Suprapubic skin (tissue), 3 donors: ENCODE results near the gene DMAC2.

Source experiments
- POLR2A ChIP-seq, 2 donors: fragments of 450-650 bp; IDR thresholded peaks; one replicate each; pipeline ENCODE4 v1.6.1; 2017; ENCODE audit warnings: antibody characterized with exemption in 2 of 2, mild to moderate bottlenecking in 2 of 2, moderate library complexity in 2 of 2
- TF ChIP-seq, protein P1 (sequence below), 2 donors: fragments of 200-600 bp in 1 of 2; fragments of 450-650 bp in 1 of 2; sonication (generic) in 1 of 2; IDR thresholded peaks; one replicate each; pipeline ENCODE4 v1.5.1; 2016 to 2019; ENCODE audit warnings: antibody characterized with exemption in 2 of 2, mild to moderate bottlenecking in 1 of 2, moderate library complexity in 1 of 2

DNA sequence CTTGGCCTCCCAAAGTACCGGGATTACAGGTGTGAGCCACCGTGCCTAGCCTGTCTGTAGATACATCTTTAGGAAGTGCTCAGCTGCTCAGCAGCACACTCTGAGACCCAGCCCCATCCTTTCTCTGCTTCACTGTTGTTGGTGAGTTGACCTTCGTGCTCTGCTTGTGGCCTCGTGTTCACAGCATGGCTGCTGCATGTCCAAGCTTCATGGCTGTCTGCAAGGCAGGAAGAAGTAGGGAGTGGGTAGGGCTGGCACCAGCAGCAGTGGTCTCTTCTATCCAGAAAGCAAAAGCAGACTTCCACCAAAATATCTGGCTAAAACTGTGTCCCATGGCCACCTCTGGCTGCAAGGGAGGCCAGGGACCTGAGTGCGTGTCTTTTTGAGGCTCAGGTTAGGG lies 26.8 kb downstream of the DMAC2 start:
- TF ChIP-seq, protein P1, sequence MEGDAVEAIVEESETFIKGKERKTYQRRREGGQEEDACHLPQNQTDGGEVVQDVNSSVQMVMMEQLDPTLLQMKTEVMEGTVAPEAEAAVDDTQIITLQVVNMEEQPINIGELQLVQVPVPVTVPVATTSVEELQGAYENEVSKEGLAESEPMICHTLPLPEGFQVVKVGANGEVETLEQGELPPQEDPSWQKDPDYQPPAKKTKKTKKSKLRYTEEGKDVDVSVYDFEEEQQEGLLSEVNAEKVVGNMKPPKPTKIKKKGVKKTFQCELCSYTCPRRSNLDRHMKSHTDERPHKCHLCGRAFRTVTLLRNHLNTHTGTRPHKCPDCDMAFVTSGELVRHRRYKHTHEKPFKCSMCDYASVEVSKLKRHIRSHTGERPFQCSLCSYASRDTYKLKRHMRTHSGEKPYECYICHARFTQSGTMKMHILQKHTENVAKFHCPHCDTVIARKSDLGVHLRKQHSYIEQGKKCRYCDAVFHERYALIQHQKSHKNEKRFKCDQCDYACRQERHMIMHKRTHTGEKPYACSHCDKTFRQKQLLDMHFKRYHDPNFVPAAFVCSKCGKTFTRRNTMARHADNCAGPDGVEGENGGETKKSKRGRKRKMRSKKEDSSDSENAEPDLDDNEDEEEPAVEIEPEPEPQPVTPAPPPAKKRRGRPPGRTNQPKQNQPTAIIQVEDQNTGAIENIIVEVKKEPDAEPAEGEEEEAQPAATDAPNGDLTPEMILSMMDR (IDR thresholded peaks at IDR 0.05): no peak
- TF ChIP-seq POLR2A (IDR thresholded peaks at IDR 0.05): no peak
